Measurements from ENCODE around the gene PCDHA1.
A peak's percentile ranks its signal among the peaks of the same experiment; 100 is the strongest.

PCDHA1 gene

GRCh38 chr5:140916325-140916724 is 130.4 kb downstream of the PCDHA1 start:
- Mint-ChIP-seq H3K36me3 (ENCODE audit: low read depth) (no peaks in the 10 kb centered on the region), H3K27me3 (peaks cover 11% of the 10 kb centered on the region), H3K27ac (no peak overlapping the region), H3K9me3 (peaks cover 3% of the 10 kb centered on the region), H3K4me1 (ENCODE audit: low read depth) (no peaks in the 10 kb centered on the region), H3K4me3 (no peak overlapping the region)

- H3K27me3 Mint-ChIP-seq: peaks cover 53% of the 10 kb centered on the region
- H3K27ac Mint-ChIP-seq: no peak overlapping the region
- peaks cover 6% of the 10 kb centered on the region for H3K4me1 Mint-ChIP-seq (ENCODE audit: low read depth)
Measured at GRCh38 chr5:140923601-140924000, 137.7 kb downstream of the PCDHA1 start.

GRCh38 chr5:140925806-140926442 is 140.0 kb downstream of the PCDHA1 start, which contains the start of gene PCDHAC1:
TSS of gene PCDHAC1 (plus strand) at chr5:140926299. CDS start at chr5:140926893, 594 bp downstream.
- Mint-ChIP-seq H3K27ac (no peak within 1 kb of the TSS), H3K4me1 (ENCODE audit: low read depth) (peaks cover 6% of the 10 kb centered on the region), H3K9me3 (peaks cover 1% of the 10 kb centered on the region), H3K4me3 (peak within 1 kb of the TSS; percentile 25), H3K36me3 (ENCODE audit: low read depth) (no peaks in the 10 kb centered on the region), H3K27me3 (peaks cover 64% of the 10 kb centered on the region)

More at GRCh38 chr5:140923601-140924000, 137.7 kb downstream of the PCDHA1 start:
- no peak overlapping the region for H3K4me3 Mint-ChIP-seq
- H3K9me3 Mint-ChIP-seq: peaks cover 3% of the 10 kb centered on the region
- no peaks in the 10 kb centered on the region for H3K36me3 Mint-ChIP-seq (ENCODE audit: low read depth)

GRCh38 chr5:140926443-140927227 is 140.7 kb downstream of the PCDHA1 start:
- peaks cover 63% of the 10 kb centered on the region for H3K27me3 Mint-ChIP-seq
- no peak overlapping the region for H3K27ac Mint-ChIP-seq
- H3K4me1 Mint-ChIP-seq (ENCODE audit: low read depth): peaks cover 6% of the 10 kb centered on the region
- peak overlapping the region; percentile 7 for H3K4me3 Mint-ChIP-seq
- no peaks in the 10 kb centered on the region for H3K36me3 Mint-ChIP-seq (ENCODE audit: low read depth)
- H3K9me3 Mint-ChIP-seq: no peaks in the 10 kb centered on the region

GRCh38 chr5:140927228-140927573 is 141.3 kb downstream of the PCDHA1 start:
- no peaks in the 10 kb centered on the region for H3K9me3 Mint-ChIP-seq
- H3K27me3 Mint-ChIP-seq: peaks cover 59% of the 10 kb centered on the region
- no peak overlapping the region for H3K27ac Mint-ChIP-seq
- H3K4me1 Mint-ChIP-seq (ENCODE audit: low read depth): peaks cover 6% of the 10 kb centered on the region
- H3K36me3 Mint-ChIP-seq (ENCODE audit: low read depth): no peaks in the 10 kb centered on the region
- H3K4me3 Mint-ChIP-seq: peak overlapping the region; percentile 7

GRCh38 chr5:140934964-140935606 is 149.1 kb downstream of the PCDHA1 start:
- Mint-ChIP-seq H3K9me3 (no peaks in the 10 kb centered on the region), H3K4me1 (ENCODE audit: low read depth) (no peaks in the 10 kb centered on the region), H3K36me3 (ENCODE audit: low read depth) (no peaks in the 10 kb centered on the region), H3K27ac (no peak overlapping the region), H3K27me3 (no peaks in the 10 kb centered on the region), H3K4me3 (no peak overlapping the region)

- Mint-ChIP-seq H3K27ac (no peak overlapping the region), H3K27me3 (peaks cover 6% of the 10 kb centered on the region), H3K9me3 (peaks cover 20% of the 10 kb centered on the region), H3K4me3 (no peak overlapping the region), H3K36me3 (ENCODE audit: low read depth) (no peaks in the 10 kb centered on the region), H3K4me1 (ENCODE audit: low read depth) (no peaks in the 10 kb centered on the region)
Measured at GRCh38 chr5:140946578-140946977, 160.6 kb downstream of the PCDHA1 start.

- Mint-ChIP-seq H3K36me3 (ENCODE audit: low read depth) (no peaks in the 10 kb centered on the region), H3K4me1 (ENCODE audit: low read depth) (no peaks in the 10 kb centered on the region), H3K9me3 (peaks cover 8% of the 10 kb centered on the region), H3K27me3 (no peaks in the 10 kb centered on the region), H3K27ac (no peak overlapping the region), H3K4me3 (no peak overlapping the region)
Measured at GRCh38 chr5:140951636-140952035, 165.7 kb downstream of the PCDHA1 start.

GRCh38 chr5:140953234-140953633 is 167.3 kb downstream of the PCDHA1 start:
- no peak overlapping the region for H3K27ac Mint-ChIP-seq
- no peaks in the 10 kb centered on the region for H3K27me3 Mint-ChIP-seq
- no peak overlapping the region for H3K4me3 Mint-ChIP-seq
- no peaks in the 10 kb centered on the region for H3K36me3 Mint-ChIP-seq (ENCODE audit: low read depth)
- no peaks in the 10 kb centered on the region for H3K4me1 Mint-ChIP-seq (ENCODE audit: low read depth)
- H3K9me3 Mint-ChIP-seq: peaks cover 7% of the 10 kb centered on the region

- Mint-ChIP-seq H3K4me1 (ENCODE audit: low read depth) (no peaks in the 10 kb centered on the region), H3K4me3 (no peak overlapping the region), H3K36me3 (ENCODE audit: low read depth) (no peaks in the 10 kb centered on the region), H3K9me3 (no peaks in the 10 kb centered on the region), H3K27ac (no peak overlapping the region), H3K27me3 (peaks cover 39% of the 10 kb centered on the region)
Measured at GRCh38 chr5:140962190-140962589, 176.2 kb downstream of the PCDHA1 start.

GRCh38 chr5:140964356-140964755 is 178.4 kb downstream of the PCDHA1 start:
- no peak overlapping the region for H3K27ac Mint-ChIP-seq
- H3K27me3 Mint-ChIP-seq: peaks cover 53% of the 10 kb centered on the region
- H3K36me3 Mint-ChIP-seq (ENCODE audit: low read depth): no peaks in the 10 kb centered on the region
- no peaks in the 10 kb centered on the region for H3K9me3 Mint-ChIP-seq
- H3K4me1 Mint-ChIP-seq (ENCODE audit: low read depth): no peaks in the 10 kb centered on the region
- H3K4me3 Mint-ChIP-seq: no peak overlapping the region

GRCh38 chr5:140965905-140966292 is 180.0 kb downstream of the PCDHA1 start:
- H3K4me3 Mint-ChIP-seq: no peak overlapping the region
- H3K27ac Mint-ChIP-seq: no peak overlapping the region
- H3K36me3 Mint-ChIP-seq (ENCODE audit: low read depth): no peaks in the 10 kb centered on the region
- H3K4me1 Mint-ChIP-seq (ENCODE audit: low read depth): no peaks in the 10 kb centered on the region
- peaks cover 53% of the 10 kb centered on the region for H3K27me3 Mint-ChIP-seq
- H3K9me3 Mint-ChIP-seq: no peaks in the 10 kb centered on the region

- Mint-ChIP-seq H3K27me3 (peaks cover 53% of the 10 kb centered on the region), H3K36me3 (ENCODE audit: low read depth) (no peaks in the 10 kb centered on the region), H3K27ac (no peak within 1 kb of the TSS)
Measured at GRCh38 chr5:140966293-140967225, 180.6 kb downstream of the PCDHA1 start, which contains the start of gene PCDHAC2. TSS of gene PCDHAC2 (plus strand) at chr5:140966476. CDS start at chr5:140966767, 291 bp downstream.

GRCh38 chr5:140967226-140967893 is 181.4 kb downstream of the PCDHA1 start:
- no peak overlapping the region for H3K27ac Mint-ChIP-seq
- no peak overlapping the region for H3K4me3 Mint-ChIP-seq
- no peaks in the 10 kb centered on the region for H3K4me1 Mint-ChIP-seq (ENCODE audit: low read depth)
- H3K27me3 Mint-ChIP-seq: peaks cover 51% of the 10 kb centered on the region
- H3K9me3 Mint-ChIP-seq: no peaks in the 10 kb centered on the region
- no peaks in the 10 kb centered on the region for H3K36me3 Mint-ChIP-seq (ENCODE audit: low read depth)

More at GRCh38 chr5:140966293-140967225, 180.6 kb downstream of the PCDHA1 start, which contains the start of gene PCDHAC2:
- no peak within 1 kb of the TSS for H3K4me3 Mint-ChIP-seq
- no peaks in the 10 kb centered on the region for H3K9me3 Mint-ChIP-seq
- no peaks in the 10 kb centered on the region for H3K4me1 Mint-ChIP-seq (ENCODE audit: low read depth)
